Suprapubic skin (tissue), 3 donors: ENCODE measurements around the gene TPRA1.

Experiments used
- CTCF ChIP-seq, 2 donors: fragments of 200-600 bp in 1 of 2; fragments of 450-650 bp in 1 of 2; sonication (generic) in 1 of 2; IDR thresholded peaks; one replicate each; pipeline ENCODE4 v1.5.1; 2016 to 2019; ENCODE audit warnings: antibody characterized with exemption in 2 of 2, mild to moderate bottlenecking in 1 of 2, moderate library complexity in 1 of 2
- POLR2A ChIP-seq, 2 donors: fragments of 450-650 bp; IDR thresholded peaks; one replicate each; pipeline ENCODE4 v1.6.1; 2017; ENCODE audit warnings: antibody characterized with exemption in 2 of 2, mild to moderate bottlenecking in 2 of 2, moderate library complexity in 2 of 2

DNA sequence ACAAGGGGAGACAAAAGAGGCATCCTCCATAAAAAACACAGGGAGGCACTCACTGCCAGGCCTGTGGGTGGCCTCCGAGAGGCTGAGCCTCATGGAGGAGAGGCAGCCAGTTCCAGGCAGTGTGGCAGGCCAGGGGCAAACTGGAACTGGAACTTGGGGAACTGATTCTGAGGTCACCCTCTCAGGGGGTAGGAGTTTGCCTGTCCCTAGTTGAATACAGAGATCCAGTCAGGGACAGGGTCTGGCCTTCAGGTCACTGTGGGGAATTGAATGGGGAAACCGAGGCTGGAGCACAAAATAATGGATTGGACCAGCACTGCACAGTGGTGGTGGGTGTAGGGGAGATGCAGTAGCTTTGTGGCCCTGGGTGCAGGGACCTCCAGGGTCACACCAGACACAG is 58.7 kb downstream of the TPRA1 start:
- no peak for TF ChIP-seq POLR2A (IDR thresholded peaks at IDR 0.05)
- no peak for TF ChIP-seq CTCF (IDR thresholded peaks at IDR 0.05)
